ENCODE data around the gene FMO2. TPM values are rescaled to one million over a fixed set of nuclear protein-coding genes. Genes with fewer than 3 reads are reported as not detected.

The FMO2 gene
- total RNA-seq, 2 donors from 2014 or later: 9.2 to 18.9 TPM

GRCh38 chr1:171160211-171160610 is 24.9 kb upstream of the FMO2 start:
- peaks cover 11% of the 10 kb centered on the region for H3K4me1 ChIP-seq
- intact Hi-C loops (cut with DNase I): no loop called here
- H3K36me3 ChIP-seq (replicated peaks in 1 of 2; ENCODE audit: insufficient read depth in 1 of 2, low read depth in 2 of 2): no peaks in the 10 kb centered on the region
- peak overlapping the region in 3 of 4 donors; percentile 71 to 81 (median 73) for H3K27ac ChIP-seq
- DNase-seq: peak in 1 of 4 donors; percentile 20
- WGBS, 2 donors: 34 to 39% methylated on average over 3 of the region's 3 CpGs
- no peaks in the 10 kb centered on the region for H3K9me3 ChIP-seq
- ATAC-seq: peak; percentile 79
- TF ChIP-seq POLR2A (IDR thresholded peaks at IDR 0.05) (no peak), CTCF (IDR thresholded peaks at IDR 0.05) (no peak)
- no peak overlapping the region for H3K4me3 ChIP-seq
- no peaks in the 10 kb centered on the region for H3K27me3 ChIP-seq

- no peak overlapping the region for H3K4me3 ChIP-seq
- H3K27ac ChIP-seq: peak overlapping the region in 3 of 4 donors; percentile 71 to 81 (median 73)
- peak; percentile 51 for ATAC-seq
- peak in 1 of 4 donors; percentile 20 for DNase-seq
- H3K36me3 ChIP-seq (replicated peaks in 1 of 2; ENCODE audit: insufficient read depth in 1 of 2, low read depth in 2 of 2): no peaks in the 10 kb centered on the region
- no peaks in the 10 kb centered on the region for H3K9me3 ChIP-seq
- H3K27me3 ChIP-seq: no peaks in the 10 kb centered on the region
- WGBS, 2 donors: 40 to 45% methylated on average over 4 of the region's 4 CpGs
- H3K4me1 ChIP-seq: peaks cover 11% of the 10 kb centered on the region
- intact Hi-C loops (cut with DNase I): no loop called here
- no peak for TF ChIP-seq CTCF (IDR thresholded peaks at IDR 0.05)
- no peak for TF ChIP-seq POLR2A (IDR thresholded peaks at IDR 0.05)
Measured at GRCh38 chr1:171160639-171161354, 24.3 kb upstream of the FMO2 start.

- Histone ChIP-seq H3K27me3 (no peaks in the 10 kb centered on the region), H3K9me3 (no peaks in the 10 kb centered on the region), H3K4me1 (peaks cover 11% of the 10 kb centered on the region), H3K4me3 (no peak overlapping the region), H3K36me3 (replicated peaks in 1 of 2; ENCODE audit: insufficient read depth in 1 of 2, low read depth in 2 of 2) (no peaks in the 10 kb centered on the region), H3K27ac (peak overlapping the region in 3 of 4 donors; percentile 71 to 81 (median 73))
- DNase-seq (no peak), ATAC-seq (no peak)
- intact Hi-C loops (cut with DNase I): no loop called here
- no peak for TF ChIP-seq POLR2A (IDR thresholded peaks at IDR 0.05)
- TF ChIP-seq CTCF (IDR thresholded peaks at IDR 0.05): no peak
Measured at GRCh38 chr1:171161431-171161830, 23.7 kb upstream of the FMO2 start.

GRCh38 chr1:171166361-171166760 is 18.7 kb upstream of the FMO2 start:
- H3K9me3 ChIP-seq: no peaks in the 10 kb centered on the region
- 70 to 84% methylated on average over 2 of the region's 2 CpGs for WGBS, 2 donors
- no peak for ATAC-seq
- TF ChIP-seq CTCF (IDR thresholded peaks at IDR 0.05) (no peak), POLR2A (IDR thresholded peaks at IDR 0.05) (no peak)
- H3K36me3 ChIP-seq (replicated peaks in 1 of 2; ENCODE audit: insufficient read depth in 1 of 2, low read depth in 2 of 2): no peaks in the 10 kb centered on the region
- H3K27ac ChIP-seq: no peak overlapping the region
- DNase-seq: no peak
- no peaks in the 10 kb centered on the region for H3K4me1 ChIP-seq
- no peak overlapping the region for H3K4me3 ChIP-seq
- intact Hi-C loops (cut with DNase I): no loop called here
- no peaks in the 10 kb centered on the region for H3K27me3 ChIP-seq

- 92 to 94% methylated on average over 2 of the region's 2 CpGs for WGBS, 2 donors
Measured at GRCh38 chr1:171167785-171168184, 17.3 kb upstream of the FMO2 start.

More at GRCh38 chr1:171167785-171168184, 17.3 kb upstream of the FMO2 start:
- Histone ChIP-seq H3K27me3 (no peaks in the 10 kb centered on the region), H3K4me1 (no peaks in the 10 kb centered on the region), H3K4me3 (no peak overlapping the region), H3K27ac (no peak overlapping the region), H3K9me3 (no peaks in the 10 kb centered on the region), H3K36me3 (replicated peaks in 1 of 2; ENCODE audit: insufficient read depth in 1 of 2, low read depth in 2 of 2) (no peaks in the 10 kb centered on the region)
- ATAC-seq (no peak), DNase-seq (no peak)
- TF ChIP-seq POLR2A (IDR thresholded peaks at IDR 0.05) (no peak), CTCF (IDR thresholded peaks at IDR 0.05) (no peak)
- intact Hi-C loops (cut with DNase I): no loop called here

All from body of pancreas (tissue), 4 donors.